Epidermal melanocyte (primary cell): ENCODE results near the gene OLIG3.

Experiments
- DNase-seq: peaks from one replicate; pipeline ENCODE4 v3.0.0; 2011; ENCODE audit warnings: low spot score; ENCODE audit not compliant: insufficient read length

The OLIG3 gene

DNA sequence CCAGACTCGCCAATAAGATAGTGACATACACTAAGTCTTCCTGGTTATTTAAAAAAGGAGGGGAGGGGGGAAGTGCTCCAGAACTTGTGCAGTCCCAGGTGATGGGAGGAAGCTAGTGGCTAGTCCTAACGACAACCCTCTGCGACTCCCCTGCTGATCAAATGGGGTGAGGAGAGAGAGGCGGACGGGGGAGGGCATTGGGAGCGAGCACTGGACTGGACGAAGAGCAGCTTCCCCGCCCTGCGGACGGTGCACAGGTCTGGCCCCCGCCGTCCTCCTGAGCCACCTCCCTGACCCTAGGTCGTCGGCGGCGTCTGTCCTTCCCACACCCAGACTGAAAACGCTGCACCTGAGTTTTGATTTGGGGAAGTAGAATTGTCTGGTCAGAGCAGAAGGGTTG is 2.2 kb upstream of the OLIG3 start:
- DNase-seq: no peak

GRCh38 chr6:137495703-137496336 is 1.6 kb upstream of the OLIG3 start:
- DNase-seq: no peak

GRCh38 chr6:137494988-137495702 is 951 bp upstream of the OLIG3 start:
- DNase-seq: no peak

DNA sequence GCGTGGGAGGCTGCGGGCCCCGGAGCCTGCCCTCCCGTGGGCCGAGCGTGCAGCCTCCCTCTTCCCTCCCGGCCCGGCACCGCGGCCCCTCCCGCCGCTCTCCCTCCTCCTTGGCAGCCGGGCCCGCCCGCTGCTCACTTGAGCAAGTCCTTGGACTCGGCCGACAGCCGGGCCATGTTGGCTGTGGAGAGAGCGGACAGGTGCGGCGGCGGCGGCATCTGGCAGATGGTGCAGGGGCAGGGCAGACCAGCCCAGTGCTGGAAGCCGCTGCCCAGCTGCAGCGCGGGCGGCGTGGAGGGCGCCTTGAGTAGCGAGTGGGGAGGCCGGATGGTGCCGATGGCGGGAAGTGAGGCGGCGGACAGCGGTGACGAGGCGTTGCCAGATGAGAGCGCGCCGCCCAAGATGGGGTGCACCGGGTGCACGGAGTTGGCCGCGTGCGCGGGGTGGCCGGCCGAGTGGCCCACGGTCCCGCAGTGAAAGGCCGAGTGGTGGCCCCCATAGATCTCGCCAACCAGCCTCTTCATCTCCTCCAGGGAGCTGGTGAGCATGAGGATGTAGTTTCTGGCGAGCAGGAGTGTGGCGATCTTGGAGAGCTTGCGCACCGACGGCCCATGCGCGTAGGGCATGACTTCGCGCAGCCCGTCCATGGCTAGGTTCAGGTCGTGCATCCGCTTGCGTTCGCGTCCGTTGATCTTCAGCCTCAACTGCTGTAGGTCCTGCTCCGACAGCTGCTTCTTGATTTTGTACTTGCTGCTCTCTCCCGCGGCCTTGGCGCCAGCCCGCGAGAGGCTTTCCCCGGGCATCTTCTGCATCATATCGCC is 766 bp downstream of the OLIG3 start:
- no peak for DNase-seq

GRCh38 chr6:137492289-137493217 is 1.6 kb downstream of the OLIG3 start:
- DNase-seq: no peak

DNA sequence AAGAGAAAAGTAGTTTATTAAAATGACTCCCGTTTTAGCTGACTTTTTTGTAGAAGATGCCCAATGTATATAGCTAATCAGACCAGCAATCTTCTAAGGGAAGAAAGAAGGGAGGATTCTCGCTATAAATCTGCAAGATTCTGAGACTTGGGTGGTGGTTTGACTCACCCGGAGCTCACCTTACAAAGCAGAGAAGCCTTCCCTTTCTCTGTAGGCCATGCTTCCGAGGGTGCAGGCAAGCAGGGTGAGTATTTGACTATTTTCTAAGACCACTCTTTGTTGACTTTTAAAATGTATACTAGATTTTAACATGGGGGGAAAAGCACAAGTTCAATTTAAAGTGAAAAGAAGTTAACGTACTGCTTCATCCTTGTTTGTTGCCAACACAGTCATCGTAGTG is 2.7 kb downstream of the OLIG3 start:
- DNase-seq: no peak

DNA sequence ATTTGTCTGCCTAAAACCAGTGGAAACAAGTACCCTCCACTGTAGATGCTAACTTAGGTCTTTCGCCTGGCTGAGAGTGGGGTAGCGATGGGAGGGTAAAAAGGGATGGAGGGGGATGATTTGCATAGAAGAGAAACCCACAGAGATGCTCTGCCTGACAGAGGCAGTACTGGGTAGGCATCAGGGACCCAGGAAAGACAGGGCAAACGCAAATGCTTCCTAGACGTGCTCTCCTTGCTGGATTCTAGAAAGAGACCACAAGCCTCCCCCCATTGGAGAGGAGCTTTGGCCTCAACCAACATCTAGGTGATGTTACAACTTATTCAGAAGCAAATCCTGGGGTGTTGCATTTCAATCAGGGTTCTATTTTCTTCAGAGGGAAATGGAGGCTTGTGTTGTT is 3.2 kb downstream of the OLIG3 start:
- no peak for DNase-seq

GRCh38 chr6:137490006-137490905 is 3.9 kb downstream of the OLIG3 start:
- DNase-seq: no peak

DNA sequence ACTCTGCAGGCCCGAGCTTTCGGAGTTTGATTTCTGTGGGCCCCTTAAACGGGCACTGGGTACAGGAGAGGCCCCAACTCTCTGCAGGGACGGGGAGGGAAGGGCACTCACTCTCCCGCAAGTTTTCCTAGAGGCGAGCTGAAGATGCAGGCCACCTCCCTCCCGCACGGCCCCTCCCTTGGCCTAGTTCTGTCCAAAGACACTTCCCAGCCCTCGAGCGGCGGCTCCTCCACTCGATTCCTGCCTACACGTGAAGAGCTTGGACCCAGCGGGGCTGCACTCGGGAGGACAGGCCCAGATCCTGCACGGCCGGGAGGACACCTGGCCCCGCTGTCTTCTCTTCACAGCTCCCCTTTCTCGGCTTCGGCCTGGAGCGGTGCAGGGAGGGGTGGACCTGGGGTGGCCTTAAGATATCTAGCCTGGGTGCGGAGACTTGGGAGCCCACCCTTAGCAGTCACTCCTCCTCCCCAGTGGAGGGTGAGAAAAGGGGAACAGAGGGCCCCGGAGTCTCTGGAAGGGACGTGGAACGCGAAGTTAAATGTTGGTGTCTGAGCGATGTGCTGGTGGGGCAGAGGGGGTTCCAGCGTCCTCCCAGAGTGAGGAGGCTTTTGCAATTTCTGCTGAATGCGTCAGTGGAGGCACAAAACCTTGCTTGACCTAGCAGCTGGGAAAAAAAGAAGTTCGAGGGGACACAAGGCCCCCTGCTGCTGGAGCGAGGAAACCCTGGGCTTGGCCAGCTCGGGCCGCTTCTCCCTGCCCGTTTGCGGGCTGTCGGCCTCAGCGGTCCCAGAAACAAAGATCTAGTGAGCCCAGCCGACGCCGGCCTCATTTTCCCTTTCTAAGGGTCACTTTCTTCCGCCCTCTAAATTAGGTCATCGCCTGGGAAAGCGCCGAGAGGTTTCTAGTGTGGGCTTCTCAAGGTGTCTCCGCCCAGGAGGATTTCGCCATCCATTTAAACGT is 4.9 kb downstream of the OLIG3 start:
- no peak for DNase-seq

DNA sequence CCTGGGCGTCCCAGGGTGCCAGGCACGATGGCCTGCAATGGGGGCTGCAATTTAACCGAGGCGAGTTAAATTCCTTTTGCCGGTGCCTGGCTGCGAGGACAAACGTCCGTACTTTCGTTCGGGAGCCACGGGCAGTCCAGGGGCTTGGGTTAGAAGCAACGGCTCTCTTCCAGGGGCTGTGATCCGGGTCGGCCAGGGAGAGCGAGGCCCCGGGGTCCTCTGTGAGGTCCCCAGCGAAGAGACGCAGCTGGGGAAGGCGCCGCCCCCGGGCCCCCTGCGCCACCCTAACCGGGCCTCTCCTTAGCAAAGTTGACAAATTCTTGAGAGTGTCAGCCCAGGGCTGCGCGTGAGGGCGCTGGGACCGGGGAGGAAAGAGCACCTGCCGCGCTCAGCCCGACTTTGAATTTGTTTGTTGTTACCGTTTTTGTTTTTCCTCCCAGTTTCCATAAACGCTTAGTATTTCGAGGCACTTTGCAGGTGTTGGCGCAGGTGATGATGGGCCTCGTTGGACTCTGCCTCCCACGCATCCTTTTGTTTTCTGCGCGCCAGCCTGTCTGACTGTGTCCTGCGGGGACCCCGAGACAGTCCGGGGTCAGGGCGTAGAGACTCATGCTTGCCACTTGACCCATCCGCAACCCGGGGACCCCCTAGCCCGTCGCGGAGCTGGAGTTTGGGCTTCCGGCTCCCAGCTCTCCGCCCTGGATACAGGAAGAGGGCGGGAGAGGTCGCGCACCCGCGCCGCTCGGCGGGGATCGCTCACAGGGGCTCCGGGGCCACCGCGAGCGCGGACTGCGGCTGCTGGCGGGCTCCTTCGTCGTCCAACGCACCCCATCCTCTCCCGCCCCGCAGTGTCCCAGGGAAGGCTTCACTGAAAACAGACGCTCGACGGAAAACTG is 5.8 kb downstream of the OLIG3 start:
- DNase-seq: no peak

- DNase-seq: no peak
These were observed 6.4 kb downstream of the OLIG3 start for GRCh38 chr6:137487869-137488149.

DNA sequence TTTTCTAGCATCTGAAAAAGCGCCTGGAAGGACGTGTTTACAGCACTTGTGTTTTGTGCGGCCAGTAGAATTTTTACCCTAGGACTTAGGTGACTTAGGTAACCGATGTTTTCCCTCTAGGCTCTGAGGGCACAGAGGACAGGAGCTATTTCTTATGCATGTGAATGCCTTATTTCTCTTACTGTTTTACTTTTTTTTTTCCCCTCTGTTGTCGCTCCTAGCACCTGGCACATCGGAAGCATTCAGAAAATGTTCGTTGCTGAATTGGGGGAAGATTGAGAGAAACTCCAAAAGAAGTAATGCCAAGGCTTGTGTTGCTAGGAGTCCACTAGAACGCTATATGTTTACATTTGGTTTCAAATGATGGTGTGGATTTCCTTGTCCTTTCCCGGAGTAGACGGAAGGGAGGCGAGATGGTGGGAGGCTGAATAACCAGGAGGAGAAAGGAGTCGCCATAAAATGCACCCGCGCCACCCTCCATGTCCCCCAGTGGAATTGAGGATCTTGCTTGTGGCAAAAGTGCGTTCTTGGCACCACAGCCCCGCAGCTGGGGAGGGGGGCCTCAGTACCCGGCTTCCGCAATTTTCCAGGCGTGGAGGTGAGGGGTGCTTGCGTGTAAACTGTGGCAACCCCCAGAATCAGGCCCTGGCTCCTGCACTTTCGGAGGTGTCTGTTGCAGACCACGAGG is 6.9 kb downstream of the OLIG3 start:
- no peak for DNase-seq

DNA sequence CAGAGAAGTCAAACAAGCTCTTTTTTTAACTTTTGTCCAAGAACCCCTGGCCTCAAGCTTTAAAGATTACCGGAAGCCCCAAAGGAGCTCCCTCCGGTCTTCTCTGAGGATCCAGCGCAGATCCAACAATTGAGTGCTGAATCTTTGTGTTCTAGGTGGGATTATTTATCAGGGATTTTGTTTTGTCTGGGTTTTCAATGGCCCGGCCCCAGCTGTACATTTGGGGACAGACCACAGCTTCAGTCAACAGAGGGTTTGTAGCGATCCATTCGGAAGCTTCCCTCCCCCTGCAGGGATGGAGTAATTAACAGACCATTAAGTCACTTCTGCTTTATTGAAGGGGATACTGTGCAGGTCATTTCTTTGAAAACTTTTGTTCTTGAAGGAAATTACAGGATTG is 7.8 kb downstream of the OLIG3 start:
- no peak for DNase-seq

DNA sequence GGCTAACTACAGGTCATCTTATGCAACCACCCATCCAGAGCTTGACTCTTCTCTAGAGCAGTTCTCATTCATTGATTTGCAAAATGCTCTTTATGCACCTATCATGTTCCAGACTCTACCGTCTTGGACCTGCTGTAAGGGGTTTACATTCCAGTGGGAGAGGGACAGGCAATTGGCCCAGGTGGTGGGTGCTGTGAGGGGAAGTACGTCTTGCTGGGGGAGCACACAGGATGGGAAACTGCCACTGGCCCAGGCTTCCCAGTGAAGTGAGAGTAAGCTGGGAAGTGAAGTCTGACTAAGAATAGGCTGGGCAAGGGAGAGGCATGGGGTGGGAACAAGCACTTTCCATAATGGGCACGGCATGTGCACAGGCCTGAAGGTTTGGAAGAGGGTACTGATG is 13.8 kb downstream of the OLIG3 start:
- DNase-seq: no peak

GRCh38 chr6:137475103-137475502 is 19.1 kb downstream of the OLIG3 start:
- DNase-seq: no peak

DNA sequence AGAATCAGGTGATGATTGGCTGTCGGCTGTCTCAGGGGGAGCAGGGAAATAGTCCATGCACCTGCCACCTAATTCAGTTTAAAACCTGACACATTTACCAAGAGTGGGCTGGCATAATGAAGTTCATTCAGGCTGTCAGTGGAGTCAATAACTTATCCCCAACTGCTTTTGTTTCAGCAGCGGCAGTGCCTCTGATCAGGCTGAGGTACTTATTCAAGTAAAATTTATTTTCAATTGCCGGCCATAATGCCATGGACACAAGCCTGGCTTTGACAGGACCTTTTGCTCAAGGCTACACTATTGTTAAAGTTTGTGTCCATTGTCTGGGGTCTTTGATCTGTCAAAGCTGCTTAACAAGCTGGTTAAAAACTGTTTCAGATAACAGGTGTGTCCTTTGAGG is 20.6 kb downstream of the OLIG3 start:
- DNase-seq: no peak

DNA sequence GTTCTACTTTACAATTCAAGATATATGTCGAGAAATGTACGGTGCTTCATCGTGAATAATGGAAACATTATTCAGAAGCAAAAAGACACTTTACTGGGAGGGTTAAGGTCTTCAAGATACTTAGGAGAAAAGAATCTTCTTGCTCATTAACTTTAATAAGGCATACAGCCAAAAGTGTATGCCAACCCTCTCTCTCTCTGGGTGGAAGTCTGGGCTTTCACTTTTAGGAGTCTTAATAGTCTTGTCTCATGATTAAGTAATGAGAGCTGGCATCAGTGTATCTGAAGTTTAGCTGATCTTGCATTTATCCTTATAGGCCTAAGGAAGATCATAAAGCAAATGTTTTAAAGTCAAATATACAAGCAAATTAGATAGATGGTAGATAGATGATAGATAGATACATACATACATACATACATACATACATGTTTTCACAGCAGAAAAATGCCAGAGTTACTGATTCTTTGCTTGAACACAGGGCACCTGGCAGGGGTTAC is 21.5 kb downstream of the OLIG3 start:
- DNase-seq: no peak

- no peak for DNase-seq
These were observed 22.2 kb downstream of the OLIG3 start for GRCh38 chr6:137471986-137472385.
